GM19395 (cell line): ENCODE data around the gene OBSCN.

Experiments
- ATAC-seq: cut with Tn5 transposase; IDR thresholded peaks from one replicate; pipeline ENCODE4 v1.9.1; 2021; ENCODE audit warnings: mild to moderate bottlenecking, moderate library complexity; ENCODE audit not compliant: unreplicated experiment

OBSCN gene

GRCh38 chr1:228364068-228364705 is 156.3 kb downstream of the OBSCN start:
- ATAC-seq, result no peak

GRCh38 chr1:228364706-228365213 is 156.9 kb downstream of the OBSCN start:
- ATAC-seq, result no peak

- ATAC-seq, result no peak
Measured at GRCh38 chr1:228365271-228366061, 157.6 kb downstream of the OBSCN start.

GRCh38 chr1:228366062-228366865 is 158.4 kb downstream of the OBSCN start:
- ATAC-seq, result no peak

- ATAC-seq, result no peak
Measured at GRCh38 chr1:228366866-228367741, 159.3 kb downstream of the OBSCN start.

GRCh38 chr1:228367798-228368791 is 160.3 kb downstream of the OBSCN start:
- no peak for ATAC-seq

GRCh38 chr1:228368801-228369607 is 161.2 kb downstream of the OBSCN start:
- ATAC-seq, result no peak

- ATAC-seq, result no peak
Measured at GRCh38 chr1:228369608-228370438, 162.0 kb downstream of the OBSCN start.

GRCh38 chr1:228370439-228370940 is 162.6 kb downstream of the OBSCN start:
- ATAC-seq, result no peak

- no peak for ATAC-seq
Measured at GRCh38 chr1:228370941-228371740, 163.3 kb downstream of the OBSCN start.

GRCh38 chr1:228371741-228372182 is 163.9 kb downstream of the OBSCN start:
- no peak for ATAC-seq

GRCh38 chr1:228372183-228373003 is 164.5 kb downstream of the OBSCN start:
- no peak for ATAC-seq

- ATAC-seq, result no peak
Measured at GRCh38 chr1:228373004-228373680, 165.3 kb downstream of the OBSCN start.

- no peak for ATAC-seq
Measured at GRCh38 chr1:228373681-228374571, 166.1 kb downstream of the OBSCN start.
